Measurements from ENCODE around the gene PRKCB.

DNA sequence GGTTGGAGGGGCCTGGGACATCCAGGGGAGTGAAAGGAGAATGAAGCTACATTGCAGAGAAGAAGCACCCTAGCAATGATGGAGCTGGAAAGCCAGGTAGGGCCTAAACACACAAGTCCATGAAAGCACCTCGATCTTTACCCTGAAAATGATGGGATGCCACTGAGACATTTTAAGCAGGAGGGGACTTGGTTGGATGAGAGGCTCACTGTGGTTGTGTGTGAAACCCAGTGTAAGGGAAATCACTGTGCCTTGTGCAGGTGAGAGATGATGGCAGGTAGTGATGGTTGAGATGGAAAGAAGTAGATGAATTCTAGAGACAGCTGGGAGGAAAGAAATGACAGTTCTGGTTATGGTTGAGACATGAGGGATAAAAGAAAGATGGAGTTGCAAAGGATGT lies 287.5 kb downstream of the PRKCB start:
- TF ChIP-seq, protein P1, sequence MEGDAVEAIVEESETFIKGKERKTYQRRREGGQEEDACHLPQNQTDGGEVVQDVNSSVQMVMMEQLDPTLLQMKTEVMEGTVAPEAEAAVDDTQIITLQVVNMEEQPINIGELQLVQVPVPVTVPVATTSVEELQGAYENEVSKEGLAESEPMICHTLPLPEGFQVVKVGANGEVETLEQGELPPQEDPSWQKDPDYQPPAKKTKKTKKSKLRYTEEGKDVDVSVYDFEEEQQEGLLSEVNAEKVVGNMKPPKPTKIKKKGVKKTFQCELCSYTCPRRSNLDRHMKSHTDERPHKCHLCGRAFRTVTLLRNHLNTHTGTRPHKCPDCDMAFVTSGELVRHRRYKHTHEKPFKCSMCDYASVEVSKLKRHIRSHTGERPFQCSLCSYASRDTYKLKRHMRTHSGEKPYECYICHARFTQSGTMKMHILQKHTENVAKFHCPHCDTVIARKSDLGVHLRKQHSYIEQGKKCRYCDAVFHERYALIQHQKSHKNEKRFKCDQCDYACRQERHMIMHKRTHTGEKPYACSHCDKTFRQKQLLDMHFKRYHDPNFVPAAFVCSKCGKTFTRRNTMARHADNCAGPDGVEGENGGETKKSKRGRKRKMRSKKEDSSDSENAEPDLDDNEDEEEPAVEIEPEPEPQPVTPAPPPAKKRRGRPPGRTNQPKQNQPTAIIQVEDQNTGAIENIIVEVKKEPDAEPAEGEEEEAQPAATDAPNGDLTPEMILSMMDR (IDR thresholded peaks at IDR 0.05 in 2 of 3, conservative IDR thresholded peaks at IDR 0.05 in 1 of 3; ENCODE audit: borderline replicate concordance in 1 of 3, insufficient read depth in 1 of 3, low read depth in 2 of 3, low read length in 2 of 3), result no peak
- TF ChIP-seq EZH2 (IDR thresholded peaks at IDR 0.05), result no peak
- TF ChIP-seq, protein P2, sequence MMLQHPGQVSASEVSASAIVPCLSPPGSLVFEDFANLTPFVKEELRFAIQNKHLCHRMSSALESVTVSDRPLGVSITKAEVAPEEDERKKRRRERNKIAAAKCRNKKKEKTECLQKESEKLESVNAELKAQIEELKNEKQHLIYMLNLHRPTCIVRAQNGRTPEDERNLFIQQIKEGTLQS (IDR thresholded peaks at IDR 0.05), result no peak
- no peak for TF ChIP-seq FOSL1 (IDR thresholded peaks at IDR 0.05; ENCODE audit: low read depth)
- no peak for TF ChIP-seq POLR2A (IDR thresholded peaks at IDR 0.05; ENCODE audit: borderline replicate concordance, extremely low read depth, insufficient read depth, insufficient read length)
- TF ChIP-seq EZH2phosphoT487 (IDR thresholded peaks at IDR 0.05; ENCODE audit: borderline replicate concordance), result no peak
- TF ChIP-seq SP1 (IDR thresholded peaks at IDR 0.05; ENCODE audit: low read depth), result no peak
- TF ChIP-seq POLR2AphosphoS5 (IDR thresholded peaks at IDR 0.05; ENCODE audit: low read depth, low read length), result no peak
- TF ChIP-seq, protein P3, sequence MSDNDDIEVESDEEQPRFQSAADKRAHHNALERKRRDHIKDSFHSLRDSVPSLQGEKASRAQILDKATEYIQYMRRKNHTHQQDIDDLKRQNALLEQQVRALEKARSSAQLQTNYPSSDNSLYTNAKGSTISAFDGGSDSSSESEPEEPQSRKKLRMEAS (IDR thresholded peaks at IDR 0.05), result no peak
- no peak for TF ChIP-seq JUND (IDR thresholded peaks at IDR 0.05)
- no peak for TF ChIP-seq YY1 (IDR thresholded peaks at IDR 0.05; ENCODE audit: extremely low read depth, insufficient replicate concordance, low read depth, low read length)

Measured in HCT116 (cell line).